Measurements from ENCODE around the gene PAGE5.
A peak's percentile ranks its signal among the peaks of the same experiment; 100 is the strongest.

The PAGE5 gene

GRCh38 chrX:55213381-55213780 lies 6.8 kb upstream of the PAGE5 start:
- no peak for TF ChIP-seq CTCF (IDR thresholded peaks at IDR 0.05; ENCODE audit: insufficient read depth, low read depth, low read length, missing control alignments)
- no peak overlapping the region for H3K4me3 ChIP-seq (ENCODE audit: low read length)
- no peak for DNase-seq (ENCODE audit: low read depth)

GRCh38 chrX:55240788-55241340 lies 20.7 kb downstream of the PAGE5 start:
- no peak overlapping the region for H3K4me3 ChIP-seq (ENCODE audit: low read length)
- DNase-seq (ENCODE audit: low read depth): no peak
- TF ChIP-seq CTCF (IDR thresholded peaks at IDR 0.05; ENCODE audit: insufficient read depth, low read depth, low read length, missing control alignments): no peak

GRCh38 chrX:55253528-55253927 lies 33.4 kb downstream of the PAGE5 start:
- peak; percentile 11 for DNase-seq (ENCODE audit: low read depth)
- TF ChIP-seq CTCF (IDR thresholded peaks at IDR 0.05; ENCODE audit: insufficient read depth, low read depth, low read length, missing control alignments): no peak
- H3K4me3 ChIP-seq (ENCODE audit: low read length): no peak overlapping the region

- TF ChIP-seq CTCF (IDR thresholded peaks at IDR 0.05; ENCODE audit: insufficient read depth, low read depth, low read length, missing control alignments): no peak
- peak; percentile 57 for DNase-seq (ENCODE audit: low read depth)
- H3K4me3 ChIP-seq (ENCODE audit: low read length): no peak overlapping the region
Measured at GRCh38 chrX:55260806-55261205, 40.7 kb downstream of the PAGE5 start.

- H3K4me3 ChIP-seq (ENCODE audit: low read length): no peak within 1 kb of the TSS
- TF ChIP-seq CTCF (IDR thresholded peaks at IDR 0.05; ENCODE audit: insufficient read depth, low read depth, low read length, missing control alignments): no peak
- DNase-seq (ENCODE audit: low read depth): no peak
Measured at GRCh38 chrX:55264816-55265215, 44.7 kb downstream of the PAGE5 start, which contains the start of gene PAGE3. TSS of gene PAGE3 (minus strand) at chrX:55264916. CDS start at chrX:55263903, 1,013 bp downstream.

Measured in epithelial cell of esophagus (primary cell).